ENCODE measurements around the gene MPND. TPM values are rescaled to one million over a fixed set of nuclear protein-coding genes. Genes with fewer than 3 reads are reported as not detected.

MPND gene
- total and polyA plus RNA-seq, 2 of the 13 experiments (the other 11 are each of a cell fraction or from before 2014, with no cell fraction given), result 10.8 to 15.8 TPM

DNA sequence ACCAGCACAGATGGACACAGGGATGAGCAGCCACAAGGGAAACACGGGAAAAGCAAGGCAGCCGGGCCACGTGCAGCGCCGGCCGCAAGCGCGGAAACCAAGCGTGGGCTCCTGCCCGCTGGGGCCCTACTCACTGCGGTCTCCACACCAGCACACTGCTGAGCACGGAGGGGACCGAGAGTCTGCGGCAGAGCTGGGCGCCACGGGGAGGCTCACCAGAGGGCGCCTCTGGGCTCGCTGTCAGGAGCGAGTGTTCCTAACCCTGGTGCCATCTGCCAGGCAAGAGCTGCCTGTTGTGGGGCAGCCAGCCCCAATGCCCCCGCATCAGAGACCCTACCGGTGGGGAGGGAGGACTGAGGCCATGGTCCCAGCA, 26.5 kb downstream of the MPND start (continued):
- TF ChIP-seq, protein P1, sequence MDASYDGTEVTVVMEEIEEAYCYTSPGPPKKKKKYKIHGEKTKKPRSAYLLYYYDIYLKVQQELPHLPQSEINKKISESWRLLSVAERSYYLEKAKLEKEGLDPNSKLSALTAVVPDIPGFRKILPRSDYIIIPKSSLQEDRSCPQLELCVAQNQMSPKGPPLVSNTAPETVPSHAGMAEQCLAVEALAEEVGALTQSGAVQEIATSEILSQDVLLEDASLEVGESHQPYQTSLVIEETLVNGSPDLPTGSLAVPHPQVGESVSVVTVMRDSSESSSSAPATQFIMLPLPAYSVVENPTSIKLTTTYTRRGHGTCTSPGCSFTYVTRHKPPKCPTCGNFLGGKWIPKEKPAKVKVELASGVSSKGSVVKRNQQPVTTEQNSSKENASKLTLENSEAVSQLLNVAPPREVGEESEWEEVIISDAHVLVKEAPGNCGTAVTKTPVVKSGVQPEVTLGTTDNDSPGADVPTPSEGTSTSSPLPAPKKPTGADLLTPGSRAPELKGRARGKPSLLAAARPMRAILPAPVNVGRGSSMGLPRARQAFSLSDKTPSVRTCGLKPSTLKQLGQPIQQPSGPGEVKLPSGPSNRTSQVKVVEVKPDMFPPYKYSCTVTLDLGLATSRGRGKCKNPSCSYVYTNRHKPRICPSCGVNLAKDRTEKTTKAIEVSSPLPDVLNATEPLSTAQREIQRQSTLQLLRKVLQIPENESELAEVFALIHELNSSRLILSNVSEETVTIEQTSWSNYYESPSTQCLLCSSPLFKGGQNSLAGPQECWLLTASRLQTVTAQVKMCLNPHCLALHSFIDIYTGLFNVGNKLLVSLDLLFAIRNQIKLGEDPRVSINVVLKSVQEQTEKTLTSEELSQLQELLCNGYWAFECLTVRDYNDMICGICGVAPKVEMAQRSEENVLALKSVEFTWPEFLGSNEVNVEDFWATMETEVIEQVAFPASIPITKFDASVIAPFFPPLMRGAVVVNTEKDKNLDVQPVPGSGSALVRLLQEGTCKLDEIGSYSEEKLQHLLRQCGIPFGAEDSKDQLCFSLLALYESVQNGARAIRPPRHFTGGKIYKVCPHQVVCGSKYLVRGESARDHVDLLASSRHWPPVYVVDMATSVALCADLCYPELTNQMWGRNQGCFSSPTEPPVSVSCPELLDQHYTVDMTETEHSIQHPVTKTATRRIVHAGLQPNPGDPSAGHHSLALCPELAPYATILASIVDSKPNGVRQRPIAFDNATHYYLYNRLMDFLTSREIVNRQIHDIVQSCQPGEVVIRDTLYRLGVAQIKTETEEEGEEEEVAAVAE (CRISPR knock-in tag; IDR thresholded peaks at IDR 0.05; ENCODE audit: borderline replicate concordance), result no peak
- 0 out of 2 replicates have a peak, but pooled peaks have one; percentile 56 for TF ChIP-seq HNRNPL (IDR thresholded peaks at IDR 0.05; ENCODE audit: low read depth, low read length)
- TF ChIP-seq EP300 (IDR thresholded peaks at IDR 0.05; ENCODE audit: low read depth in 2 of 2, low read length in 2 of 2), result no peak
- no peak for TF ChIP-seq EP300 (CRISPR knock-in tag; IDR thresholded peaks at IDR 0.05; ENCODE audit: borderline replicate concordance)
- no peak for TF ChIP-seq BRCA1 (CRISPR knock-in tag; IDR thresholded peaks at IDR 0.05)
- no peak for TF ChIP-seq MTF2 (CRISPR knock-in tag; IDR thresholded peaks at IDR 0.05; ENCODE audit: borderline replicate concordance)
- no peak for TF ChIP-seq SAFB2 (CRISPR knock-in tag; IDR thresholded peaks at IDR 0.05; ENCODE audit: borderline replicate concordance, low read depth)
- no peak for TF ChIP-seq ZNF572 (CRISPR knock-in tag; IDR thresholded peaks at IDR 0.05)
- TF ChIP-seq FOXK1 (CRISPR knock-in tag; IDR thresholded peaks at IDR 0.05; ENCODE audit: borderline replicate concordance, low read depth), result no peak
- TF ChIP-seq ZNF460 (CRISPR knock-in tag; IDR thresholded peaks at IDR 0.05; ENCODE audit: borderline replicate concordance), result no peak
- TF ChIP-seq ZNF33A (CRISPR knock-in tag; IDR thresholded peaks at IDR 0.05; ENCODE audit: borderline replicate concordance), result no peak
- TF ChIP-seq ONECUT2 (CRISPR knock-in tag; IDR thresholded peaks at IDR 0.05), result no peak
- no peak for TF ChIP-seq GTF3A (CRISPR knock-in tag; conservative IDR thresholded peaks at IDR 0.05)
- no peak for TF ChIP-seq PRDM15 (CRISPR knock-in tag; IDR thresholded peaks at IDR 0.05)
- TF ChIP-seq GRHL1 (CRISPR knock-in tag; conservative IDR thresholded peaks at IDR 0.05), result no peak
- no peak for TF ChIP-seq YEATS2 (CRISPR knock-in tag; IDR thresholded peaks at IDR 0.05; ENCODE audit: borderline replicate concordance)
- no peak for TF ChIP-seq ZNF691 (CRISPR knock-in tag; IDR thresholded peaks at IDR 0.05; ENCODE audit: borderline replicate concordance, low read depth)
- TF ChIP-seq ZSCAN9 (CRISPR knock-in tag; IDR thresholded peaks at IDR 0.05; ENCODE audit: borderline replicate concordance), result no peak

All from HepG2 (cell line).